KMS-11 (cell line): ENCODE data around the gene DSC2.

Source experiments
- H2AFZ ChIP-seq: fragments of 200-600 bp; sonication (generic); 2 replicates; pipeline ENCODE4 v1.6.1; 2016; ENCODE audit warnings: antibody characterized with exemption, mixed run types, low read depth
- H3K27ac ChIP-seq: fragments of 200-600 bp; sonication (generic); 2 replicates; pipeline ENCODE4 v1.6.1; 2016; ENCODE audit warnings: mild to moderate bottlenecking, mixed run types
- H3K27me3 ChIP-seq: fragments of 200-600 bp; sonication (generic); 2 replicates; pipeline ENCODE4 v1.6.1; 2017; ENCODE audit warnings: mild to moderate bottlenecking, low read depth, mixed run types, moderate library complexity; ENCODE audit not compliant: insufficient read depth
- H3K36me3 ChIP-seq: fragments of 200-600 bp; sonication (generic); 2 replicates; pipeline ENCODE4 v1.6.1; 2017; ENCODE audit warnings: mild to moderate bottlenecking, mixed run types; ENCODE audit not compliant: insufficient read depth
- H3K4me1 ChIP-seq: fragments of 200-600 bp; sonication (generic); 2 replicates; pipeline ENCODE4 v1.6.1; 2016; ENCODE audit warnings: mild to moderate bottlenecking, low read depth, mixed run types; ENCODE audit not compliant: poor library complexity, severe bottlenecking
- H3K4me2 ChIP-seq: fragments of 200-600 bp; sonication (generic); 2 replicates; pipeline ENCODE4 v1.7.0; 2016; ENCODE audit warnings: mild to moderate bottlenecking, mixed run types
- H3K4me3 ChIP-seq: fragments of 200-600 bp; sonication (generic); IDR thresholded peaks from 2 replicates; pipeline ENCODE4 v1.6.1; 2017; ENCODE audit warnings: low read depth, low read length, mixed read lengths; ENCODE audit not compliant: insufficient read depth
- H3K79me2 ChIP-seq: fragments of 200-600 bp; sonication (generic); 2 replicates; pipeline ENCODE4 v1.6.1; 2016; ENCODE audit warnings: low read depth, mixed run types; ENCODE audit not compliant: insufficient read depth
- H3K9ac ChIP-seq: fragments of 200-600 bp; sonication (generic); 2 replicates; pipeline ENCODE4 v1.6.1; 2016; ENCODE audit warnings: mild to moderate bottlenecking, mixed run types
- H4K20me1 ChIP-seq: fragments of 200-600 bp; sonication (generic); 2 replicates; pipeline ENCODE4 v1.6.1; 2016; ENCODE audit warnings: mild to moderate bottlenecking, mixed run types; ENCODE audit not compliant: insufficient read depth
- CTCF ChIP-seq: fragments of 200-600 bp; sonication (generic); conservative IDR thresholded peaks from 2 replicates; pipeline ENCODE4 v1.6.1; 2017; ENCODE audit warnings: low read depth, mild to moderate bottlenecking, antibody characterized with exemption, low read length, moderate library complexity, mixed read lengths

DSC2 gene

GRCh38 chr18:31065036-31065773 is 37.0 kb downstream of the DSC2 start:
- Histone ChIP-seq H3K27ac (no peak overlapping the region), H3K79me2 (no peaks in the 10 kb centered on the region), H3K9ac (no peak overlapping the region), H3K27me3 (no peaks in the 10 kb centered on the region), H3K4me1 (no peaks in the 10 kb centered on the region), H3K4me3 (no peak overlapping the region), H2AFZ (no peak overlapping the region), H3K36me3 (no peaks in the 10 kb centered on the region), H4K20me1 (no peaks in the 10 kb centered on the region), H3K4me2 (no peak overlapping the region)
- no peak for TF ChIP-seq CTCF

GRCh38 chr18:31064130-31064529 is 38.1 kb downstream of the DSC2 start:
- Histone ChIP-seq H4K20me1 (no peaks in the 10 kb centered on the region), H2AFZ (no peak overlapping the region), H3K36me3 (no peaks in the 10 kb centered on the region), H3K27ac (no peak overlapping the region), H3K9ac (no peak overlapping the region), H3K4me1 (no peaks in the 10 kb centered on the region), H3K79me2 (no peaks in the 10 kb centered on the region), H3K4me3 (no peak overlapping the region), H3K4me2 (no peak overlapping the region), H3K27me3 (no peaks in the 10 kb centered on the region)
- no peak for TF ChIP-seq CTCF

- no peak overlapping the region for H3K27ac ChIP-seq
- no peaks in the 10 kb centered on the region for H4K20me1 ChIP-seq
- no peaks in the 10 kb centered on the region for H3K27me3 ChIP-seq
- H3K4me1 ChIP-seq, result no peaks in the 10 kb centered on the region
- no peak overlapping the region for H3K4me2 ChIP-seq
- no peak overlapping the region for H3K9ac ChIP-seq
- H3K4me3 ChIP-seq, result no peak overlapping the region
- H3K36me3 ChIP-seq, result no peaks in the 10 kb centered on the region
- no peak overlapping the region for H2AFZ ChIP-seq
- no peak for TF ChIP-seq CTCF
- no peaks in the 10 kb centered on the region for H3K79me2 ChIP-seq
These were observed 40.3 kb downstream of the DSC2 start for GRCh38 chr18:31061945-31062344.

- no peak for TF ChIP-seq CTCF
- Histone ChIP-seq H3K79me2 (no peaks in the 10 kb centered on the region), H2AFZ (no peak overlapping the region), H3K9ac (no peak overlapping the region), H3K27me3 (no peaks in the 10 kb centered on the region), H3K36me3 (no peaks in the 10 kb centered on the region), H3K4me2 (no peak overlapping the region), H3K27ac (no peak overlapping the region), H4K20me1 (no peaks in the 10 kb centered on the region), H3K4me3 (no peak overlapping the region), H3K4me1 (no peaks in the 10 kb centered on the region)
These were observed 43.3 kb downstream of the DSC2 start for GRCh38 chr18:31058897-31059296.
